Glutamatergic neuron (in vitro differentiated cells): ENCODE results near the gene UST. TPM values are rescaled to one million over a fixed set of nuclear protein-coding genes. Genes with fewer than 3 reads are reported as not detected.
"Not testable (repeated sequence)": the region's sequence is repeated elsewhere in the genome, so short reads cannot be mapped to it uniquely, and the experiment has no call there.

ENCODE experiments used
- DNase-seq: peaks from one replicate; pipeline ENCODE4 v3.0.0; 2022
- H3K27ac Mint-ChIP-seq: one replicate; pipeline ENCODE4 v1.8.0; 2020; ENCODE audit warnings: mild to moderate bottlenecking, mixed read lengths, inconsistent platforms; ENCODE audit not compliant: unreplicated experiment
- H3K27me3 Mint-ChIP-seq: one replicate; pipeline ENCODE4 v1.8.0; 2020; ENCODE audit warnings: mild to moderate bottlenecking, moderate library complexity, mixed read lengths, inconsistent platforms; ENCODE audit not compliant: unreplicated experiment
- H3K36me3 Mint-ChIP-seq: one replicate; pipeline ENCODE4 v1.8.0; 2020; ENCODE audit warnings: mild to moderate bottlenecking, mixed read lengths, inconsistent platforms; ENCODE audit not compliant: unreplicated experiment
- H3K4me1 Mint-ChIP-seq: one replicate; pipeline ENCODE4 v1.8.0; 2020; ENCODE audit warnings: mild to moderate bottlenecking, low read depth, mixed read lengths, inconsistent platforms; ENCODE audit not compliant: unreplicated experiment
- H3K4me3 Mint-ChIP-seq: one replicate; pipeline ENCODE4 v1.8.0; 2020; ENCODE audit warnings: mild to moderate bottlenecking, mixed read lengths, inconsistent platforms; ENCODE audit not compliant: unreplicated experiment
- H3K9me3 Mint-ChIP-seq: one replicate; pipeline ENCODE4 v1.8.0; 2020; ENCODE audit warnings: mild to moderate bottlenecking, moderate library complexity, mixed read lengths, inconsistent platforms; ENCODE audit not compliant: unreplicated experiment
- total RNA-seq: library from RNA; stranded (reverse); fragmentation: NEBNext Ultra II Directional; extraction: Animal tissue kit (Norgen Biotek cat#: 25700); gene quantifications from one replicate; pipeline ENCODE4 v1.2.1, GENCODE V29; 2021; ENCODE audit not compliant: unreplicated experiment
- TF ChIP-seq, protein P1 (sequence below): fragments of 200-600 bp; sonication (generic); IDR thresholded peaks from one replicate; pipeline ENCODE4 v1.5.0; 2021; ENCODE audit not compliant: partially characterized antibody, unreplicated experiment

Gene UST
- total RNA-seq, 1 donor from 2014 or later: 11.2 TPM

DNA sequence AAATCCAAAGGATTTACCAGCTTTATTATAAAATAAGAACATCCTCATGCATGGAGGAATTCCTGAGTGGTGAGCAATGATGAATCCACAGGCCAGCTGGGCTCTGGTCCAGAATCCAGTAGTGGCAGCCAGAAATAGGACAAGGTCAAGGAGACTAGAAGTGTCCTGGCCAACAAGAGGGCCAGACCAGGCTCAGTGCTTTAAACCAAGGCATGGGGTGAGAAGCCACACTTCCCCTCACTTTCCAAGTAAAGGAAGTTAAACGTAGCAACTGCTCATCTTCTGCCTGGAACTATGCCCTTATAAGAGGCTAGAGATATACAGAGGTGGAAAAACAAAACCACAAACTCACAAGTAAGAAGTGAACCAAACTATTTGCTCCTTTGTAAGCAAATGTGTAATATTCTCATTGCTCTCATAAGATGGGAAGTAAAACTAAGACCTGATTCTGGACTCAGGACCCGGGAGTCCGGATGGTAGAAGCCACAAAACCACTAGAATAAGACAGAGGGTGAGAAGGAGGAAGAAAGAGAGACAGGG, 253.2 kb downstream of the UST start:
- TF ChIP-seq, protein P1, sequence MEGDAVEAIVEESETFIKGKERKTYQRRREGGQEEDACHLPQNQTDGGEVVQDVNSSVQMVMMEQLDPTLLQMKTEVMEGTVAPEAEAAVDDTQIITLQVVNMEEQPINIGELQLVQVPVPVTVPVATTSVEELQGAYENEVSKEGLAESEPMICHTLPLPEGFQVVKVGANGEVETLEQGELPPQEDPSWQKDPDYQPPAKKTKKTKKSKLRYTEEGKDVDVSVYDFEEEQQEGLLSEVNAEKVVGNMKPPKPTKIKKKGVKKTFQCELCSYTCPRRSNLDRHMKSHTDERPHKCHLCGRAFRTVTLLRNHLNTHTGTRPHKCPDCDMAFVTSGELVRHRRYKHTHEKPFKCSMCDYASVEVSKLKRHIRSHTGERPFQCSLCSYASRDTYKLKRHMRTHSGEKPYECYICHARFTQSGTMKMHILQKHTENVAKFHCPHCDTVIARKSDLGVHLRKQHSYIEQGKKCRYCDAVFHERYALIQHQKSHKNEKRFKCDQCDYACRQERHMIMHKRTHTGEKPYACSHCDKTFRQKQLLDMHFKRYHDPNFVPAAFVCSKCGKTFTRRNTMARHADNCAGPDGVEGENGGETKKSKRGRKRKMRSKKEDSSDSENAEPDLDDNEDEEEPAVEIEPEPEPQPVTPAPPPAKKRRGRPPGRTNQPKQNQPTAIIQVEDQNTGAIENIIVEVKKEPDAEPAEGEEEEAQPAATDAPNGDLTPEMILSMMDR: no peak
- Mint-ChIP-seq H3K4me3 (no peak overlapping the region), H3K36me3 (peaks cover 5% of the 10 kb centered on the region), H3K27me3 (no peaks in the 10 kb centered on the region), H3K9me3 (peaks cover 2% of the 10 kb centered on the region), H3K4me1 (no peaks in the 10 kb centered on the region), H3K27ac (no peak overlapping the region)
- no peak for DNase-seq

- Mint-ChIP-seq H3K4me3 (no peak overlapping the region), H3K36me3 (peaks cover 11% of the 10 kb centered on the region), H3K27ac (no peak overlapping the region), H3K27me3 (no peaks in the 10 kb centered on the region), H3K9me3 (peaks cover 2% of the 10 kb centered on the region), H3K4me1 (no peaks in the 10 kb centered on the region)
- TF ChIP-seq, protein P1: no peak
- no peak for DNase-seq
Measured at GRCh38 chr6:149001422-149001821, 254.6 kb downstream of the UST start.

- H3K9me3 Mint-ChIP-seq: no peaks in the 10 kb centered on the region
- no peak overlapping the region for H3K4me3 Mint-ChIP-seq
- DNase-seq: no peak
- peaks cover 15% of the 10 kb centered on the region for H3K36me3 Mint-ChIP-seq
- TF ChIP-seq, protein P1: no peak
- H3K4me1 Mint-ChIP-seq: peaks cover 5% of the 10 kb centered on the region
- no peaks in the 10 kb centered on the region for H3K27me3 Mint-ChIP-seq
- no peak overlapping the region for H3K27ac Mint-ChIP-seq
Measured at GRCh38 chr6:149003560-149003959, 256.7 kb downstream of the UST start.

GRCh38 chr6:149004664-149005063, 257.8 kb downstream of the UST start:
- DNase-seq: no peak
- peaks cover 5% of the 10 kb centered on the region for H3K4me1 Mint-ChIP-seq
- H3K27ac Mint-ChIP-seq: no peak overlapping the region
- TF ChIP-seq, protein P1: no peak
- H3K27me3 Mint-ChIP-seq: no peaks in the 10 kb centered on the region
- H3K9me3 Mint-ChIP-seq: no peaks in the 10 kb centered on the region
- no peak overlapping the region for H3K4me3 Mint-ChIP-seq
- H3K36me3 Mint-ChIP-seq: peaks cover 15% of the 10 kb centered on the region

- not testable (repeated sequence) for H3K27ac Mint-ChIP-seq, DNase-seq, H3K4me1 Mint-ChIP-seq, H3K9me3 Mint-ChIP-seq, H3K4me3 Mint-ChIP-seq, H3K27me3 Mint-ChIP-seq, H3K36me3 Mint-ChIP-seq
Measured at GRCh38 chr6:149006236-149006635, 259.4 kb downstream of the UST start.
